Measurements from ENCODE around the gene CCT7. TPM values are rescaled to one million over a fixed set of nuclear protein-coding genes. Genes with fewer than 3 reads are reported as not detected.

The CCT7 gene
- total RNA-seq, 8 experiments from 2014 or later, result 230 to 423 (median 329) TPM

DNA sequence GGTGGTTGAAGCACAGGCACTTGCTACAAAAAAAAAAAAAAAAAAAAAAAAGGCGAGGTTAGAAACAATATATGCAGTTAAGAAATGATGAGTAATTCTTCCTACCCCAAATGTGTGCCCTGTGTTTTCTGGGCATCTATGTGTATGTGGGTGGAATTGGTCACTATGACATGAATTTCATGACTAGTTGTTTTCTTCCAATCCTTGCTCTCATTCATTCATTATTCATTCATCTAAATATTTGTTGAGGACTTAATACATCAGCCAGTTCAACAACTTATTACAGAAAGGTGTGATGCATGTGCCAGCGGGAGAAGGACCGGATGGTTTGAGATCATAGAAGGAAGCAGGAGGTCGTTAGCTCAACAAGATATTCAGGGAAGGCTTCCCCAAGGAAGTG lies 67.5 kb downstream of the CCT7 start:
- WGBS, 10 experiments, result 32 to 100% (median 53%) methylated on average over 2 to 4 of the region's 4 CpGs
- H3K4me3 ChIP-seq, result no peak overlapping the region
- no peak overlapping the region for H3K27ac ChIP-seq
- in situ Hi-C loops (cut with MboI; ENCODE audit: low pct_unique_long_range_greater_than_20kb in 2 of 9, low sequenced_read_pairs in 9 of 9, unreplicated experiment in 9 of 9), result no loop called here
- peaks cover 11% of the 10 kb centered on the region in 2 donors for H3K4me1 ChIP-seq (replicated peaks in 1 of 2)
- no peak for ATAC-seq (replicated peaks in 6 of 8)

Other genes starting within 250 kb of the CCT7 start
- gene SFXN5, start 162.6 kb upstream of the CCT7 start, total RNA-seq, result 10 to 100 TPM in 5 of 8 experiments, 1 to 10 TPM in 3; 6.4 to 35.6 (median 16.0) TPM
- gene RAB11FIP5, start 121.4 kb upstream of the CCT7 start, total RNA-seq, result 10 to 100 TPM in 5 of 8 experiments, 1 to 10 TPM in 3; 5.4 to 19.0 (median 11.1) TPM
- gene NOTO, start 31.7 kb upstream of the CCT7 start, total RNA-seq, result under 1 TPM in 7 of 8 experiments, not detected in 1; 0.13 to 0.70 (median 0.16) TPM
- gene SMYD5, start 20.1 kb upstream of the CCT7 start, total RNA-seq, result 10 to 100 TPM; 21.2 to 34.2 (median 24.1) TPM
- 10 to 100 TPM; 13.2 to 19.5 (median 16.0) TPM for gene PRADC1, start 1.1 kb upstream of the CCT7 start, total RNA-seq
- gene FBXO41, start 50.2 kb downstream of the CCT7 start, total RNA-seq, result 1 to 10 TPM; 3.9 to 7.6 (median 5.6) TPM
- under 1 TPM in 4 of 8 experiments, not detected in 4; 0.09 to 0.47 (median 0.24) TPM for gene EGR4, start 59.2 kb downstream of the CCT7 start, total RNA-seq
- gene ALMS1, start 151.5 kb downstream of the CCT7 start, total RNA-seq, result 10 to 100 TPM in 7 of 8 experiments, 1 to 10 TPM in 1; 8.1 to 60.2 (median 39.2) TPM